ENCODE measurements around the gene IL37. TPM values are rescaled to one million over a fixed set of nuclear protein-coding genes. Genes with fewer than 3 reads are reported as not detected.

The IL37 gene
- total RNA-seq, 1 donor from 2014 or later, result not detected

GRCh38 chr2:112869258-112869842 is 41.6 kb upstream of the IL37 start:
- peaks cover 2% of the 10 kb centered on the region for H3K27me3 Mint-ChIP-seq (ENCODE audit: unreplicated experiment)
- peaks cover 12% of the 10 kb centered on the region for H3K9me3 Mint-ChIP-seq (ENCODE audit: unreplicated experiment)
- DNase-seq, result no peak
- TF ChIP-seq CTCF (IDR thresholded peaks at IDR 0.05; ENCODE audit: partially characterized antibody, unreplicated experiment), result no peak
- no peak overlapping the region for H3K27ac Mint-ChIP-seq (ENCODE audit: unreplicated experiment)
- H3K4me3 Mint-ChIP-seq (ENCODE audit: unreplicated experiment), result no peak overlapping the region
- H3K4me1 Mint-ChIP-seq (ENCODE audit: low read depth, unreplicated experiment), result no peaks in the 10 kb centered on the region
- peaks cover 18% of the 10 kb centered on the region for H3K36me3 Mint-ChIP-seq (ENCODE audit: unreplicated experiment)

- Mint-ChIP-seq H3K27ac (ENCODE audit: unreplicated experiment) (no peak overlapping the region), H3K4me3 (ENCODE audit: unreplicated experiment) (no peak overlapping the region), H3K4me1 (ENCODE audit: low read depth, unreplicated experiment) (no peaks in the 10 kb centered on the region), H3K9me3 (ENCODE audit: unreplicated experiment) (peaks cover 5% of the 10 kb centered on the region), H3K36me3 (ENCODE audit: unreplicated experiment) (peaks cover 9% of the 10 kb centered on the region), H3K27me3 (ENCODE audit: unreplicated experiment) (peaks cover 2% of the 10 kb centered on the region)
- no peak for DNase-seq
- no peak for TF ChIP-seq CTCF (IDR thresholded peaks at IDR 0.05; ENCODE audit: partially characterized antibody, unreplicated experiment)
Measured at GRCh38 chr2:112870841-112871835, 39.8 kb upstream of the IL37 start.

- TF ChIP-seq CTCF (IDR thresholded peaks at IDR 0.05; ENCODE audit: partially characterized antibody, unreplicated experiment), result no peak
- no peak overlapping the region for H3K27ac Mint-ChIP-seq (ENCODE audit: unreplicated experiment)
- H3K4me1 Mint-ChIP-seq (ENCODE audit: low read depth, unreplicated experiment), result no peaks in the 10 kb centered on the region
- H3K4me3 Mint-ChIP-seq (ENCODE audit: unreplicated experiment), result no peak overlapping the region
- DNase-seq, result no peak
- no peaks in the 10 kb centered on the region for H3K36me3 Mint-ChIP-seq (ENCODE audit: unreplicated experiment)
- H3K27me3 Mint-ChIP-seq (ENCODE audit: unreplicated experiment), result no peaks in the 10 kb centered on the region
- peaks cover 6% of the 10 kb centered on the region for H3K9me3 Mint-ChIP-seq (ENCODE audit: unreplicated experiment)
Measured at GRCh38 chr2:112876257-112876970, 34.6 kb upstream of the IL37 start.

GRCh38 chr2:112876971-112877361 is 34.0 kb upstream of the IL37 start:
- Mint-ChIP-seq H3K9me3 (ENCODE audit: unreplicated experiment) (peaks cover 6% of the 10 kb centered on the region), H3K4me3 (ENCODE audit: unreplicated experiment) (no peak overlapping the region), H3K36me3 (ENCODE audit: unreplicated experiment) (no peaks in the 10 kb centered on the region), H3K27ac (ENCODE audit: unreplicated experiment) (no peak overlapping the region), H3K4me1 (ENCODE audit: low read depth, unreplicated experiment) (no peaks in the 10 kb centered on the region), H3K27me3 (ENCODE audit: unreplicated experiment) (no peaks in the 10 kb centered on the region)
- DNase-seq, result no peak
- TF ChIP-seq CTCF (IDR thresholded peaks at IDR 0.05; ENCODE audit: partially characterized antibody, unreplicated experiment), result no peak

Measured in glutamatergic neuron (in vitro differentiated cells).